H9 (cell line): Measurements from ENCODE around the gene RPP14. TPM values are rescaled to one million over a fixed set of nuclear protein-coding genes. Genes with fewer than 3 reads are reported as not detected.

Source experiments
- DNase-seq: peaks from one replicate; pipeline ENCODE4 v3.0.0-alpha.2; 2017
- H2AFZ ChIP-seq: one replicate; pipeline ENCODE4 v1.6.1; 2013; ENCODE audit warnings: mild to moderate bottlenecking, low read length, control low read depth, moderate library complexity
- H2AK5ac ChIP-seq: 2 replicates; pipeline ENCODE4 v1.6.1; 2013; ENCODE audit warnings: low read length, control low read depth, mixed read lengths; ENCODE audit not compliant: insufficient read length
- H2BK120ac ChIP-seq: one replicate; pipeline ENCODE4 v1.6.1; 2013; ENCODE audit warnings: low read depth, mild to moderate bottlenecking, low read length, control low read depth, inconsistent platforms; ENCODE audit not compliant: poor library complexity, severe bottlenecking
- H2BK12ac ChIP-seq: 2 replicates; pipeline ENCODE4 v1.6.1; 2013; ENCODE audit warnings: low read length, control low read depth, mixed read lengths, low read depth; ENCODE audit not compliant: insufficient read length
- H2BK15ac ChIP-seq: 2 replicates; pipeline ENCODE4 v1.6.1; 2013; ENCODE audit warnings: low read depth, low read length, control low read depth
- H2BK20ac ChIP-seq: one replicate; pipeline ENCODE4 v1.6.1; 2013; ENCODE audit warnings: low read depth, mild to moderate bottlenecking, low read length, control low read depth, inconsistent platforms; ENCODE audit not compliant: poor library complexity, severe bottlenecking
- H2BK5ac ChIP-seq: 2 replicates; pipeline ENCODE4 v1.6.1; 2013; ENCODE audit warnings: low read length, control low read depth, mixed read lengths; ENCODE audit not compliant: insufficient read length
- H3K14ac ChIP-seq: 2 replicates; pipeline ENCODE4 v1.6.1; 2013; ENCODE audit warnings: low read length, control low read depth; ENCODE audit not compliant: insufficient read depth
- H3K18ac ChIP-seq: 2 replicates; pipeline ENCODE4 v1.6.1; 2013; ENCODE audit warnings: low read depth, mild to moderate bottlenecking, mixed read lengths, low read length, control low read depth; ENCODE audit not compliant: insufficient read length
- H3K23ac ChIP-seq: 2 replicates; pipeline ENCODE4 v1.6.1; 2013; ENCODE audit warnings: low read length, control low read depth, mixed read lengths, low read depth; ENCODE audit not compliant: insufficient read length
- H3K23me2 ChIP-seq: 2 replicates; pipeline ENCODE4 v1.6.1; 2013; ENCODE audit warnings: low read depth, mild to moderate bottlenecking, mixed read lengths, low read length, control low read depth; ENCODE audit not compliant: insufficient read length, poor library complexity, severe bottlenecking
- H3K27ac ChIP-seq: 2 replicates; pipeline ENCODE4 v1.5.1; 2013; ENCODE audit warnings: low read length, control low read depth, mixed read lengths, low read depth; ENCODE audit not compliant: insufficient read length
- H3K27me3 ChIP-seq: 2 replicates; pipeline ENCODE4 v1.6.1; 2013; ENCODE audit warnings: low read length, control low read depth, inconsistent platforms; ENCODE audit not compliant: insufficient read depth
- H3K4ac ChIP-seq: 2 replicates; pipeline ENCODE4 v1.6.1; 2013; ENCODE audit warnings: low read depth, mild to moderate bottlenecking, control low read depth, inconsistent platforms, low read length, moderate library complexity
- H3K4me1 ChIP-seq: 2 replicates; pipeline ENCODE4 v1.6.1; 2013; ENCODE audit warnings: low read length, control low read depth, inconsistent platforms; ENCODE audit not compliant: insufficient read depth
- H3K4me2 ChIP-seq: 2 replicates; pipeline ENCODE4 v1.6.1; 2013; ENCODE audit warnings: low read length, control low read depth, mixed read lengths; ENCODE audit not compliant: insufficient read length, insufficient read depth
- H3K56ac ChIP-seq: 2 replicates; pipeline ENCODE4 v1.6.1; 2013; ENCODE audit warnings: low read depth, mild to moderate bottlenecking, mixed read lengths, low read length, control low read depth; ENCODE audit not compliant: insufficient read length
- H3K79me1 ChIP-seq: 2 replicates; pipeline ENCODE4 v1.6.1; 2013; ENCODE audit warnings: low read depth, mild to moderate bottlenecking, moderate library complexity, low read length, control low read depth, inconsistent platforms; ENCODE audit not compliant: insufficient read depth, poor library complexity, severe bottlenecking
- H3K79me2 ChIP-seq: 2 replicates; pipeline ENCODE4 v1.6.1; 2013; ENCODE audit warnings: low read length, control low read depth, inconsistent platforms; ENCODE audit not compliant: insufficient read depth
- H3K9ac ChIP-seq: 2 replicates; pipeline ENCODE4 v1.6.1; 2013; ENCODE audit warnings: low read length, control low read depth, mixed read lengths; ENCODE audit not compliant: insufficient read length; ENCODE audit errors: extremely low read depth
- H3K9me3 ChIP-seq: one replicate; pipeline ENCODE4 v1.6.1; 2013; ENCODE audit warnings: low read depth, low read length, inconsistent platforms; ENCODE audit not compliant: control insufficient read depth
- H3T11ph ChIP-seq: one replicate; pipeline ENCODE4 v1.6.1; 2013; ENCODE audit warnings: mild to moderate bottlenecking, low read length, control low read depth, inconsistent platforms
- H4K20me1 ChIP-seq: one replicate; pipeline ENCODE4 v1.6.1; 2013; ENCODE audit not compliant: control insufficient read depth, insufficient read length, insufficient read depth
- H4K5ac ChIP-seq: 2 replicates; pipeline ENCODE4 v1.6.1; 2013; ENCODE audit warnings: low read depth, mild to moderate bottlenecking, mixed read lengths, low read length, control low read depth; ENCODE audit not compliant: insufficient read length
- H4K8ac ChIP-seq: replicated peaks from 2 replicates; pipeline ENCODE4 v1.6.1; 2013; ENCODE audit warnings: low read length, control low read depth, mixed read lengths, low read depth; ENCODE audit not compliant: insufficient read length
- H4K91ac ChIP-seq: 2 replicates; pipeline ENCODE4 v1.6.1; 2013; ENCODE audit warnings: low read depth, mild to moderate bottlenecking, moderate library complexity, mixed read lengths, low read length, control low read depth; ENCODE audit not compliant: insufficient read length
- H3K27ac Mint-ChIP-seq, 3 experiments: 2 replicates in 2 of 3; 3 replicates in 1 of 3; pipeline ENCODE4 v1.8.0; 2020 to 2021; ENCODE audit warnings: mixed read lengths in 3 of 3, mild to moderate bottlenecking in 1 of 3, moderate library complexity in 1 of 3
- H3K27me3 Mint-ChIP-seq: 2 replicates; pipeline ENCODE4 v1.8.0; 2021; ENCODE audit warnings: low read depth, mild to moderate bottlenecking, moderate library complexity, mixed read lengths
- H3K36me3 Mint-ChIP-seq, 3 experiments: 2 replicates in 2 of 3; 3 replicates in 1 of 3; pipeline ENCODE4 v1.8.0; 2020 to 2021; ENCODE audit warnings: low read depth in 3 of 3, mixed read lengths in 3 of 3; ENCODE audit not compliant: insufficient read depth in 1 of 3
- H3K4me1 Mint-ChIP-seq, 2 experiments: 2 replicates each; pipeline ENCODE4 v1.8.0; 2020; ENCODE audit warnings: mixed read lengths in 2 of 2
- H3K4me3 Mint-ChIP-seq, 2 experiments: 2 replicates in 1 of 2; 3 replicates in 1 of 2; pipeline ENCODE4 v1.8.0; 2020 to 2021; ENCODE audit warnings: mild to moderate bottlenecking in 2 of 2, mixed read lengths in 2 of 2, moderate library complexity in 1 of 2
- H3K9me3 Mint-ChIP-seq, 2 experiments: 2 replicates in 1 of 2; 3 replicates in 1 of 2; pipeline ENCODE4 v1.8.0; 2020; ENCODE audit warnings: mild to moderate bottlenecking in 2 of 2, mixed read lengths in 2 of 2, moderate library complexity in 1 of 2
- WGBS: extraction: QIAGEN DNeasy Blood & Tissue Kit; methylation state at CpG from one replicate; pipeline ENCODE4 v1.1.7; 2013; ENCODE audit warnings: missing lambda C conversion rate, low lambda C conversion rate, mixed read lengths; ENCODE audit not compliant: insufficient read length; ENCODE audit errors: extremely low coverage; 5-methylcytosine and 5-hydroxymethylcytosine counted together
- total RNA-seq: library from RNA; stranded (reverse); gene quantifications from 2 replicates; pipeline ENCODE4 v1.2.1, GENCODE V29; 2021
- TF ChIP-seq, protein P1 (sequence below): fragments of 200-600 bp; sonication (generic); conservative IDR thresholded peaks from 3 replicates; pipeline ENCODE4 v1.8.0; 2021; ENCODE audit warnings: antibody characterized with exemption, mild to moderate bottlenecking

Gene RPP14
- total RNA-seq, 1 experiment from 2014 or later, result 23.9 TPM

DNA sequence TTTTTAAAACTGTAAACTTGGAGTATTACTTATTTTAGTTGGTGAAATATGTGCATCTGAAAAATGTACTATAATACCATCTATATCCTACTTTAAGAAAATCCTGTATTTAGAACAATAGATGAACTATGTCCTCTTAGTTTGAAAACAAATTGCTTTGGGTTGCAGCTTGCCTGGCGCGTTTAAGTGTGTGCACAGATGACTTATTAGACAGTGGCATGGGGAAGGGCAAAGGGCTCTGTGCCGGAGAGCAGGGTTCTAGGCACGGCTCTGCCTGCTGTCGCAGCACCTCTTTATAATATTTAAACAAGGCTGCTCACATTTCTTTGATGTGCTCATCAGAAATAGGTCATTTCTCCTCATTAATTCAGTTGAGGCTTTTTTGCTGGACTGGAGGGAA is 36.6 kb downstream of the RPP14 start:
- no peaks in the 10 kb centered on the region for H4K20me1 ChIP-seq
- H3K9me3 ChIP-seq, result no peaks in the 10 kb centered on the region
- no peak overlapping the region for H2AFZ ChIP-seq
- no peak overlapping the region for H3K4me2 ChIP-seq
- H3K23me2 ChIP-seq, result no peaks in the 10 kb centered on the region
- no peak overlapping the region for H4K5ac ChIP-seq
- no peak overlapping the region for H3K14ac ChIP-seq
- H4K8ac ChIP-seq, result no peak overlapping the region
- no peak overlapping the region for H3K9ac ChIP-seq
- Mint-ChIP-seq H3K4me3 (no peak overlapping the region), H3K27me3 (no peaks in the 10 kb centered on the region), H3K27ac (no peak overlapping the region), H3K36me3 (no peaks in the 10 kb centered on the region), H3K4me1 (no peaks in the 10 kb centered on the region), H3K9me3 (no peaks in the 10 kb centered on the region)
- no peak overlapping the region for H4K91ac ChIP-seq
- no peaks in the 10 kb centered on the region for H3K27me3 ChIP-seq
- H2BK120ac ChIP-seq, result no peak overlapping the region
- H2BK12ac ChIP-seq, result no peak overlapping the region
- no peak overlapping the region for H3K18ac ChIP-seq
- no peaks in the 10 kb centered on the region for H3K4me1 ChIP-seq
- TF ChIP-seq, protein P1, sequence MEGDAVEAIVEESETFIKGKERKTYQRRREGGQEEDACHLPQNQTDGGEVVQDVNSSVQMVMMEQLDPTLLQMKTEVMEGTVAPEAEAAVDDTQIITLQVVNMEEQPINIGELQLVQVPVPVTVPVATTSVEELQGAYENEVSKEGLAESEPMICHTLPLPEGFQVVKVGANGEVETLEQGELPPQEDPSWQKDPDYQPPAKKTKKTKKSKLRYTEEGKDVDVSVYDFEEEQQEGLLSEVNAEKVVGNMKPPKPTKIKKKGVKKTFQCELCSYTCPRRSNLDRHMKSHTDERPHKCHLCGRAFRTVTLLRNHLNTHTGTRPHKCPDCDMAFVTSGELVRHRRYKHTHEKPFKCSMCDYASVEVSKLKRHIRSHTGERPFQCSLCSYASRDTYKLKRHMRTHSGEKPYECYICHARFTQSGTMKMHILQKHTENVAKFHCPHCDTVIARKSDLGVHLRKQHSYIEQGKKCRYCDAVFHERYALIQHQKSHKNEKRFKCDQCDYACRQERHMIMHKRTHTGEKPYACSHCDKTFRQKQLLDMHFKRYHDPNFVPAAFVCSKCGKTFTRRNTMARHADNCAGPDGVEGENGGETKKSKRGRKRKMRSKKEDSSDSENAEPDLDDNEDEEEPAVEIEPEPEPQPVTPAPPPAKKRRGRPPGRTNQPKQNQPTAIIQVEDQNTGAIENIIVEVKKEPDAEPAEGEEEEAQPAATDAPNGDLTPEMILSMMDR, result no peak
- H2BK20ac ChIP-seq, result no peak overlapping the region
- no peak overlapping the region for H2BK5ac ChIP-seq
- WGBS, result no CpG with 5 or more reads among the region's 5 CpGs
- no peak overlapping the region for H2BK15ac ChIP-seq
- H3K23ac ChIP-seq, result no peak overlapping the region
- H3K4ac ChIP-seq, result no peak overlapping the region
- H2AK5ac ChIP-seq, result no peak overlapping the region
- H3T11ph ChIP-seq, result no peak overlapping the region
- no peak overlapping the region for H3K27ac ChIP-seq
- H3K79me1 ChIP-seq, result no peaks in the 10 kb centered on the region
- DNase-seq, result no peak
- no peak overlapping the region for H3K56ac ChIP-seq
- H3K79me2 ChIP-seq, result no peaks in the 10 kb centered on the region
